ENCODE data around the gene GNG11.

Gene GNG11

GRCh38 chr7:93964813-93965212 is 43.3 kb downstream of the GNG11 start:
- DNase-seq (ENCODE audit: insufficient read length, low spot score) (no peak), FAIRE-seq (no peak)
- TF ChIP-seq CTCF (IDR thresholded peaks at IDR 0.05; ENCODE audit: insufficient read depth, missing control alignments): no peak

- TF ChIP-seq CTCF (IDR thresholded peaks at IDR 0.05; ENCODE audit: insufficient read depth, missing control alignments): no peak
- DNase-seq (ENCODE audit: insufficient read length, low spot score): no peak
- FAIRE-seq: no peak
Measured at GRCh38 chr7:93968911-93969620, 47.5 kb downstream of the GNG11 start.

- no peak for TF ChIP-seq CTCF (IDR thresholded peaks at IDR 0.05; ENCODE audit: insufficient read depth, missing control alignments)
- FAIRE-seq: peak; percentile 66
- DNase-seq (ENCODE audit: insufficient read length, low spot score): no peak
Measured at GRCh38 chr7:93972029-93972725, 50.6 kb downstream of the GNG11 start.

- FAIRE-seq: no peak
Measured at GRCh38 chr7:93973134-93973533, 51.6 kb downstream of the GNG11 start.

GRCh38 chr7:93977211-93977950 is 55.8 kb downstream of the GNG11 start:
- FAIRE-seq (no peak), DNase-seq (ENCODE audit: insufficient read length, low spot score) (no peak)
- TF ChIP-seq CTCF (IDR thresholded peaks at IDR 0.05; ENCODE audit: insufficient read depth, missing control alignments): no peak

More at GRCh38 chr7:93973134-93973533, 51.6 kb downstream of the GNG11 start:
- DNase-seq (ENCODE audit: insufficient read length, low spot score): no peak
- no peak for TF ChIP-seq CTCF (IDR thresholded peaks at IDR 0.05; ENCODE audit: insufficient read depth, missing control alignments)
